Upper lobe of left lung (tissue), 4 donors: Measurements from ENCODE around the gene SIRPA.

Experiments
- CTCF ChIP-seq, 6 experiments: fragments of 450-650 bp in 4 of 6; fragments of 200-600 bp in 2 of 6; sonication (generic) in 2 of 6; IDR thresholded peaks; one replicate each; pipeline ENCODE4 v1.5.1; 2016 to 2019; ENCODE audit warnings: antibody characterized with exemption in 6 of 6
- EP300 ChIP-seq, 4 donors: sonication (generic); formaldehyde crosslinking; IDR thresholded peaks; one replicate each; pipeline ENCODE4 v1.5.1; 2017; ENCODE audit warnings: antibody characterized with exemption in 4 of 4, control low read depth in 2 of 4
- POLR2A ChIP-seq, 4 donors: fragments of 450-650 bp; IDR thresholded peaks; one replicate each; pipeline ENCODE4 v1.5.1; 2016 to 2017; ENCODE audit warnings: antibody characterized with exemption in 4 of 4, mild to moderate bottlenecking in 2 of 4
- POLR2AphosphoS5 ChIP-seq, 2 donors: sonication (generic); formaldehyde crosslinking; IDR thresholded peaks; one replicate each; pipeline ENCODE4 v1.5.1; 2017; ENCODE audit warnings: antibody characterized with exemption in 2 of 2

GRCh38 chr20:1929460-1929859 lies 34.3 kb downstream of the SIRPA start:
- TF ChIP-seq POLR2A (IDR thresholded peaks at IDR 0.05) (no peak), CTCF (IDR thresholded peaks at IDR 0.05) (no peak), POLR2AphosphoS5 (IDR thresholded peaks at IDR 0.05) (no peak), EP300 (IDR thresholded peaks at IDR 0.05) (no peak)
